ENCODE measurements around the gene DACH2.

DACH2 gene

GRCh38 chrX:86295293-86295692 is 147.0 kb downstream of the DACH2 start:
- DNase-seq (ENCODE audit: low spot score) = no peak

DNA sequence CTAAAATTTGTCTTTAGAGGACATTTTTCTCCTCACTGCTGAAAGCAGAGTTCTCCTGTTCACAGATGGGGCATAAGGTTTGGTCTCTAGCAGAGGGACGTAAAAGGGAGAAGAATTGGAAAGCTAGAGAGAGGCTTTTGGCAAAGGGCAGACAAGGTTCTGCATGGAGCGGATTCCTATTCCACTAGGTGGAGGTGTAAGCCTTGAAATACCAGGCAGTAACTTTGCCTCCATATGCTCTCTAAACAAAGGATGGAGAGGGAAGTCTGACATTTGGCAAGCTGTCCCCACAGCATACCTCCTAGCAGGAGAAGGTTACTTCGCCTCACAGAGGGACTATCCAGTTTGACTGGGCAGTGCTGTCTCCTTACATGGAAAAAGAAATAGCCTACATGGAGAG is 174.7 kb downstream of the DACH2 start:
- DNase-seq (ENCODE audit: low spot score) = no peak

DNA sequence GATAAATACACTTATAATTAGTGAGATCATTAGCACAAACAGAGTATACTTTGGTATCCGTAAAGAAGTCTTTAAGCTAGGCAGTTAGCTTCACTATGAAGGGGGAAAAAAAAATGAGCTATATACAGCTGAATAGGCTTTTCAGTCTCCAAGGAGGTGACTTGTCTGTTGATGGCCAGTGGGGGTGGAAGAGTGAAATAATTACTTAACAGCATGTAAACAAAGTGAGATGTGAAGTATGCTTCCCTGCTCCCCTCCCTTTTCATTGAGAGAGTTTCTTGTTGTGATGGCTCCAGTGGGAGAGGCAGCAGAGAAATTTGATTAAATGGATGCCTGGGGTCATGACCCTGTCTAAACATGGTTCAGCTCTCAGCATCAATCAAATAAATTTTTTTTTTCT is 180.9 kb downstream of the DACH2 start:
- DNase-seq (ENCODE audit: low spot score) = no peak

- DNase-seq (ENCODE audit: low spot score) = no peak
These were observed 200.4 kb downstream of the DACH2 start for GRCh38 chrX:86348669-86349068.

GRCh38 chrX:86349115-86349514 is 200.9 kb downstream of the DACH2 start:
- DNase-seq (ENCODE audit: low spot score) = no peak

DNA sequence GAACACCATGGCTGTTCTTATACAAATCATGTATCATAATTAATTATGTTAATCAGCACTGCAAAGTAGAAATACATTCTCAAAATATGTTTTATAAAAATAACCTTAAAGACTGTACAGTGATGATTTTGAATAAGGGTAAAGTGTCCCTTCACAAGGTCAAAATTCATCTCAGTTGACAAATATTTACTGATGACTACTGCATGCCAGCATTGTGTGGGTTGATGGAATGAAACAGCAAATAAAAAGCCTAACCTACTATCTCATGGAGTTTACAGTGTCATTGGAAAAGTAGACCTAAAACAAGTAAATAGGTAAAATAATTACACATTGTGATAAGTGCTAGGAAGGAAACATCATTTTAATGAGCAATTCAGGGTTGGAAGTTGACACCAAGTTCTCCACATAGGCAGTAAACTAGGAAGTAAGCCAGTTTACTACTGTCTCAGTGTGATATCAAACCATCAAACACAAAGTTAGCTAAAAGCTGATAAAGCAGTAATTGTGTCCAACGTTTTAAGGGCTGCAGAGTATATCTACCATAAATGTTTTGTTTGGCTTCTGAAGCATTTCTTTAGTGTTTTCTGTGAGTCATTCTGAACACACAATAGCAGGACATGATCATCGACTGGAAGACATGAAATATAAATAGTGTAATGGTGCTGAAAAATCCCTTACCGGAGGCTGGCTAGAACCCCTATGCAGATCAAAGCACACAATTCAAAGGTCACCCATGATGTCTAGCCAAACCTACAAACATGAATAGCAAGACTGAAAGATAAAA is 221.8 kb downstream of the DACH2 start:
- DNase-seq (ENCODE audit: low spot score) = no peak

DNA sequence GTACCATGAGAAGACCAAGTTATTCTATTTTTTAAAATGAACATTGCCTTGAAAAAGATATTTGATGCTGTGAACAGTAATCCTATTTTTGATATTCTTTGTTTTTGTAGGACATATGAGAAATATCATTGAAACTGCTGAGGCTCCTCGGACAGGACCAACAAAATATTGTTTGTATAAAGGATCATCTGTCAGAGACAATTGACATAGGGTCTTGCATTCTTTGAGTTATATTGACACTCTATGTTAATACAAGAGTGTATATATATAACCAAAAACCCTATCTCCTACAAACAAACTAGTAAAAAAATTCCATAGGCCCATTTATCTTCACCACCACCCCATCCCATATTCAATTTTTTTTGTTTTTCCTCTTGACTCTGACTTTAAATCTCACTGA is 222.7 kb downstream of the DACH2 start:
- DNase-seq (ENCODE audit: low spot score) = no peak

DNA sequence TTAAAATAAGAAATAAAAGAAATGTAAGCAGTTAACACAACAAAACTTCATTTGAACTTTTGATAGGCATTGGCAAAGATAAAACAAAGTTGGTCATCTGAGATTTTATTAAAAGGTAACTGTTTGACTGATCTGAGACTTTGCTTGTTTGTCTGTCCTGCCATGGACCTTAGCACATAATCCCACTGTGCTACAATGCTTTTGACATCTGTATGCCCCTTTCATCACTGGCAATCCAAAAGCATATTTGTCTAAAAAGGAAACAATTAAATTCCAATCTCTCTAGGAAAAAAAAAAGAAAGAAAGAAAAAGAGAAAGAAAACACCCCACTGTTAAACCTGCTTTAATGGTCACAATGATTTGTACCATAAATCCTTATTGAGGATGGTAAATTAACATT is 231.0 kb downstream of the DACH2 start:
- DNase-seq (ENCODE audit: low spot score) = no peak

DNA sequence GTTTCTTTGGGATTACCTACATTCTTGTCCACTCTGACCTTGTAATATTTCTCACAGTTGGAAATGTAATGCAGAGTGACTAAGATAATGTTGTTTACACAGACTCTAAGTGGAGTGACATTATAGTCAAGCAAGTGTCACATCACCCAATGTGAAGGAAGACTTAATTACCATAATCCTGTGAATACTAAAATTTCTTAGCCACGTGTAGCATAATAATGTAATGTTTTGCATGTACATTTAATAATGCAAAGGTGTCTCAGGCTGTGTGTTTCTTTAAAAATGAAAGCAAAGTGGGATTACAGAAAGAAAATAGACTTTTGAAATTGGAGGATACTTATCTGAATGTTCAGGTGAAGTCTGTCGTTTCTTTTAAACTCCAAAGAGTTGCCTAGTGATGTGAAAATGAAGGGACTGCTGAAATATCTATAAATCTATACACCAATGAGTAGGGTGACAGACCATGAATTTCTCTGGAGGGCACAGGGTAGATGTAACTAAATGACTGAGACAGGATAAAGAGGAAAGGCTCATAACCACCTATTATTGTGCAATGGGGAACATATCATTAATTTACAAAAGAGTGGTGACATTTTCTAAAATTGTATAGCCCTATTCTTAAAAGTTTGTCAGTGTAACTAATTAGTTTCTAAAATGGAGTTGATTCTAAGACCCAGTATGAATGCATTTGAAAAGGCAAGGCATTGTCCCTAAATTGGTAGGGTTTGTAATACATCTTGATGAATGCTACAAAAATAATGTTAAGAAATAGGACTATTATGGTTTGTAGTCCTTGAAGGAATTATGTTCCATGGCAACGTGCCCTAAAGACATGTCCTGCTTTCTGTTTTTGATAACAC is 235.7 kb downstream of the DACH2 start:
- no peak for DNase-seq (ENCODE audit: low spot score)

- DNase-seq (ENCODE audit: low spot score) = no peak
These were observed 259.1 kb downstream of the DACH2 start for GRCh38 chrX:86407371-86407770.

DNA sequence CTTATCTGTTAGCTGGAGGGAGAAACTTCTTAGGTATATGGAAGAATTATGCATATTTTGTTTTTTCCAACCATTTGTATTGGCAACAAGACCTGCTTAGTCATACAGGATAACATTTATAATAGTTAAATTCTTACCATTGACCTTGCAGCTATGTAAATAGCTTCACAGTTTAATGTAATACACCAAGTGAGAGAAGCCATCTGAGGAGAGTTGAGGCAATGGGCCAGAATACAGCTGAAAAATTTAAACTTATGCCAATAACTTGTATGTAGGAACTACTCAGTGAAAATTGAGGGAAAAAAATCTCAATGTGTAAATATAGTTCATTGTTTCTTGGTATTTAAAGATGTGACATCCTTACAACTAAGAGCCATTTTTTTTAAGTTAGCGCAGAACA is 273.5 kb downstream of the DACH2 start:
- no peak for DNase-seq (ENCODE audit: low spot score)

DNA sequence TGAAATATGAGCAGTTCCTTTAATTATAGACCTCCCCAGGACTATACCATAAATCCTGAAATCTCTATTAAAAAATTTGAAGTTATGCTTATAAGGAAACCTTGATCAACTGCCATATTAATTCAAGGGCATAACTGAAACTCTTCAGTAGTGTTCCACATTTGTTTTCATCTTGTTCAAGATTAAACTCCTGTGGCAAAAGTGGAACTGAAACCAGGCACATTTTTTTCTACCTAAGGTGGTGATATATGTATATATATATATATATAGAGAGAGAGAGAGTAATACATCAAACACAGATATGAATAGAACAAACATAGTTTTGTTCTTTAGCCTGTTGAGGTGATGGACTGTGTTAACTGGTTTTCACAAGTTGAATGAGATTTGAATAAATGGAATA is 287.9 kb downstream of the DACH2 start:
- no peak for DNase-seq (ENCODE audit: low spot score)

DNA sequence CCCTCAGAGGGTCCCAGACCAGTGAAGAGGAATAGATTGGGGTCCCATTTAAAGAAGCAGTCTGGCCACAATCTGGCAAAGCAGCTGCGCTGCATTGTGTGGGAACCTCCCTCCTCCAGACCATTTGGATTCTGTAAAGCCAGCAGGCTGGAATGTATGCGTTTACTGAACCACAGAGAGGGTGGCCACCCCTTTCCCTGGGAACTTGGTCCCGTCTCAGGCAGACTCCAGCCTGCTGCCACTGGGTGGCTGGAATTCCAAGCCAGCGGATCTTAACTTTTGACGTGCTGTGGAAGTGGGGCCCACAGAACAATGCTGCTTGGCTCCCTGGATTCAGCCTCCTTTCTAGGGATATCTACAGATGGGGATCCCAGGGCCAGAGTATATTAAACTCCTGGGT is 307.2 kb downstream of the DACH2 start:
- DNase-seq (ENCODE audit: low spot score) = no peak

- no peak for DNase-seq (ENCODE audit: low spot score)
These were observed 312.5 kb downstream of the DACH2 start for GRCh38 chrX:86460760-86461159.

DNA sequence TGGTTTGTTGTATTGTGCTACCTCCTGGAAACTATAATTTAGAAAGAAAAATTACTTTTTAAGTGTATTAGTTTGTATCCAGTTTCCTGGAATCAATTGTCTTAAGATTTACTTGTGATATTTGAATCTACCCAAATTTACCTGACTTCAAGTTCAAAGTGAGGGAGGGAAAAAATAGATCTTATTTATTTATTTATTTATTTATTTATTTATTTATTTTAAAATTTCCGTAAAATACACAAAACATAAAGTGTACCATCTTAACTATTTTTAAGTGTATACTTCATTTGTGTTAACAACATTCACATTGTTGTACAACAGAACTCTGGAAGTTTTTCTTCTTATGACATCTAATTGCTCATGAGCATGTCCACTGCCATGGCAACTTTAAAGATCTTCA is 356.0 kb downstream of the DACH2 start:
- DNase-seq (ENCODE audit: low spot score) = no peak

DNA sequence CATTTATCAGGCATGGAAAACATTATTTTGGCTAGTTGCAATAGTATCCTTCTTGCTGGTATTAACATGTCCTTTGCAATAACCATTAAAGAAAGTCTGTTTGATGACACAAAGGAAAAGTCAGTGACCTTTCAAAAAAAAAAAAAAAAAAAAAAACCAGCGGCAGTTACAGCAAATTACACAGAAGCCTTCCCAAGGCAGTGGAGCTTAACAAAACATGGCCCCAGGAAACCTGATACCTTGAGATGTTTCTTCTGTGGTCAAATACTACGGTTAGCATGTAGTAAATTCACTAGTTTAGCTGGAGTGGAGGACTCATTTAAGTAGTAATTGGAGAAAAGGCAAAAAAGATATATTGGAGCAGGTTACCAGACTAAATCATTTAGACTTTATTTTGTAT is 359.1 kb downstream of the DACH2 start:
- no peak for DNase-seq (ENCODE audit: low spot score)

DNA sequence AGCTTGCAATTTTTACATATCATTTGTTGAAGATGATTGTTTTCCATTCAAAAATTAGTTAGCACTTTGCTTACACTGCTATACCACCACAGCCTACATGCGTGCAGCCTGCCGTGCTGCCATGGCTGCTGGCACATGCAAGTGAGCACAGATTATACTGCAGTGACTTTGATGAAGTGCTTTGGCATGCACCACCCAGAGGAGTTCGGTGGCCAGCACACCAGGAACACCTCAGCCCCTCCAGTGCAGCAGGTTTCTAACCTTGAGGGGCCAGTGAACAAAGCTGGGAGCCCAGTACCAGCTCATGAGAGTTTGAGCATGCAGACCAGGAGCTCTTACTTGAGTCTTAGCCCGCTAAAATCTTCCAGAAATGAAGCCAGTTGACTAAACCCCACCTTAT is 431.5 kb downstream of the DACH2 start:
- no peak for DNase-seq (ENCODE audit: low spot score)

- no peak for DNase-seq (ENCODE audit: low spot score)
These were observed 456.4 kb downstream of the DACH2 start for GRCh38 chrX:86604607-86605006.

GRCh38 chrX:86696951-86697350 is 548.7 kb downstream of the DACH2 start:
- DNase-seq (ENCODE audit: low spot score) = no peak

DNA sequence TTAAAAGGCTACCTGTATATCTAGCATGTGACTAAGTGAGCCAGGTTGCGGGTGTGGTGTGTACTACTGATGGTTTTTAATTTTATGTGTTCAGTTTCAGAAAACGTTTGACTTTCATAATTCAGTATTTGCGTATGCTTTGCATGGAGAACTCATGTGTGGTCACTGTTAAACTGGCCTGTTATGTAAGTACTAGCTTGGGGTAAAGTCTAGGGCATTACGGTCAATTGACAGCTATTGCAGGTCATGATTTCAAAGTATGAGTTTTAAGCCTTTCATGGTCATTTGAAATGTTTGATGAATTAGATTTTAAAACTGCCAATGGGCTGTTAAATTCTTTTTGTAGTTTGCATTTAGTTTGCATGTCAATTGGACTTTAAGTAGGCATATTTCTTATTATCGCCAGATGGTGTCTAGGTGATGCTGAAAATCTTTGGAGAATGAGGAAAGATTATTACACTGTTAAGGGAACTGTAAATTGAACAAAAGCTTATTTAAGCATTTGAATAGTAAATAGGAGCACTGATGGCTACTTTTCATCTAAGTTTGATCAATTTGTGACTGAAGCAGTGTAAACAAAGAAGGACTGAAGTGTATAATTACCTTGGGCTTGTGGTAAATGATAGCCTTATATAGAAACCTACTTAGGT is 563.4 kb downstream of the DACH2 start:
- DNase-seq (ENCODE audit: low spot score) = no peak

- no peak for DNase-seq (ENCODE audit: low spot score)
These were observed 566.2 kb downstream of the DACH2 start for GRCh38 chrX:86714441-86714840.

DNA sequence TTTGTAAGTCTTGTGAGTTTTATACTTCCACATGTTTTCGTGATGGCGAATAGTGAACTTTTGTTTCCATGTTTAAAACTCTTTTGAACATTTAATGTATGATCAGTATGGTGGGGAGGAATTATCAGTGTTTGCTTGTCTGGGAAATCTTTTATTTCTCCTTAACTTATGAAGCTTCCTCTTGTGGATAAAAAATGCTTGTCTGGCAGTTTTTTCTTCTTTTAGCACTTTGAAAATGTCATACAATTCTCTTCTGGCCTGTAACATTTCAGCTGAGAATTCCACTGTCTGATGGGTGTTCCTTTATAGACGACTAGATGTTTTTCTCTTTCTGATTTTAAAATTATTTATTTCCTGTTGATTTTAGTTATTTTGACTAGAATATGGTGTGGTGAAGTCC is 576.0 kb downstream of the DACH2 start:
- DNase-seq (ENCODE audit: low spot score) = no peak

DNA sequence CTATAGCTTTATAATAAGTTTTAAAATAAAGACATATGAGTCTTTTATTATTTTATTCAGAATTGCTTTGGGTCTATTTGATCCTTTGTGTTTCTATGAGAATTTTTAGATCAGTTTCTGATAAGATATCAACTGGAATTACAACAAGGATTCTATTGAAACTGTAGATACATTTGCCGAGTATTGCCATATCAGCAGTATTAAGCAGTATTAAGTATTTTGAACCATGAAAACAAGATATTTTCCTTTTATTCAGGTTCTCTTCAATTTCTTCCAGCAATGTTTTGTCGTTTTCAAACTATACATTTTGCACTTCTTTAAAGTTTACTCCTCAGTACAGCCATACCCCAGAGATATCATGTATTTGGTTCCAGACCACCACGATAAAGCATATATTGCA is 598.8 kb downstream of the DACH2 start:
- DNase-seq (ENCODE audit: low spot score) = no peak
